ENCODE data around the gene TMPRSS2.

DNA sequence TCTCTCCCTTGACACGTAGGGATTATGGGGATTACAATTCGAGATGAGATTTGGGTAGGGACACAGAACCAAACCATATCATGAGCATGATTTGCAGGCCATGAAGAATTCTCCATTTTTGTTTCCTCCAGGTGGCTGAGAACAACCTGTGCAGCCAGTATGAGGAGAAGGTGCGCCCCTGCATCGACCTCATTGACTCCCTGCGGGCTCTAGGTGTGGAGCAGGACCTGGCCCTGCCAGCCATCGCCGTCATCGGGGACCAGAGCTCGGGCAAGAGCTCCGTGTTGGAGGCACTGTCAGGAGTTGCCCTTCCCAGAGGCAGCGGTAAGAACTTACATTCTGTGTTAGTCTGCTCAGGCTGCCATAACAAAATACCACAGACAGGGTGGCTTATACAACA is 72.3 kb downstream of the TMPRSS2 start:
- TF ChIP-seq, protein P1, sequence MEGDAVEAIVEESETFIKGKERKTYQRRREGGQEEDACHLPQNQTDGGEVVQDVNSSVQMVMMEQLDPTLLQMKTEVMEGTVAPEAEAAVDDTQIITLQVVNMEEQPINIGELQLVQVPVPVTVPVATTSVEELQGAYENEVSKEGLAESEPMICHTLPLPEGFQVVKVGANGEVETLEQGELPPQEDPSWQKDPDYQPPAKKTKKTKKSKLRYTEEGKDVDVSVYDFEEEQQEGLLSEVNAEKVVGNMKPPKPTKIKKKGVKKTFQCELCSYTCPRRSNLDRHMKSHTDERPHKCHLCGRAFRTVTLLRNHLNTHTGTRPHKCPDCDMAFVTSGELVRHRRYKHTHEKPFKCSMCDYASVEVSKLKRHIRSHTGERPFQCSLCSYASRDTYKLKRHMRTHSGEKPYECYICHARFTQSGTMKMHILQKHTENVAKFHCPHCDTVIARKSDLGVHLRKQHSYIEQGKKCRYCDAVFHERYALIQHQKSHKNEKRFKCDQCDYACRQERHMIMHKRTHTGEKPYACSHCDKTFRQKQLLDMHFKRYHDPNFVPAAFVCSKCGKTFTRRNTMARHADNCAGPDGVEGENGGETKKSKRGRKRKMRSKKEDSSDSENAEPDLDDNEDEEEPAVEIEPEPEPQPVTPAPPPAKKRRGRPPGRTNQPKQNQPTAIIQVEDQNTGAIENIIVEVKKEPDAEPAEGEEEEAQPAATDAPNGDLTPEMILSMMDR (IDR thresholded peaks at IDR 0.05): no peak
- TF ChIP-seq POLR2A (IDR thresholded peaks at IDR 0.05): no peak

All from adrenal gland (tissue), 5 donors.